ENCODE measurements around the gene THAP7.
"Not testable (repeated sequence)": the region's sequence is repeated elsewhere in the genome, so short reads cannot be mapped to it uniquely, and the experiment has no call there.

The THAP7 gene

GRCh38 chr22:21013657-21014201, 11.8 kb upstream of the THAP7 start:
- in situ Hi-C loops (cut with HindIII; ENCODE audit: low sequenced_read_pairs), result no loop called here

GRCh38 chr22:21012446-21013407, 10.8 kb upstream of the THAP7 start:
- in situ Hi-C loops (cut with HindIII; ENCODE audit: low sequenced_read_pairs), result no loop called here

- in situ Hi-C loops (cut with HindIII; ENCODE audit: low sequenced_read_pairs), result no loop called here
Measured at GRCh38 chr22:21010426-21011113, 8.7 kb upstream of the THAP7 start.

- in situ Hi-C loops (cut with HindIII; ENCODE audit: low sequenced_read_pairs), result no loop called here
Measured at GRCh38 chr22:21009638-21010425, 7.9 kb upstream of the THAP7 start.

- in situ Hi-C loops (cut with HindIII; ENCODE audit: low sequenced_read_pairs), result not testable (repeated sequence)
Measured at GRCh38 chr22:21009208-21009607, 7.3 kb upstream of the THAP7 start.

GRCh38 chr22:21003782-21004181, 1.9 kb upstream of the THAP7 start:
- in situ Hi-C loops (cut with HindIII; ENCODE audit: low sequenced_read_pairs), result no loop called here

- in situ Hi-C loops (cut with HindIII; ENCODE audit: low sequenced_read_pairs), result no loop called here
Measured at GRCh38 chr22:21000987-21001600, 824 bp downstream of the THAP7 start.

- in situ Hi-C loops (cut with HindIII; ENCODE audit: low sequenced_read_pairs), result no loop called here
Measured at GRCh38 chr22:21000207-21000986, 1.5 kb downstream of the THAP7 start.

- in situ Hi-C loops (cut with HindIII; ENCODE audit: low sequenced_read_pairs), result no loop called here
Measured at GRCh38 chr22:20999350-21000206, 2.3 kb downstream of the THAP7 start.

GRCh38 chr22:20998411-20999336, 3.2 kb downstream of the THAP7 start:
- in situ Hi-C loops (cut with HindIII; ENCODE audit: low sequenced_read_pairs), result no loop called here

- in situ Hi-C loops (cut with HindIII; ENCODE audit: low sequenced_read_pairs), result no loop called here
Measured at GRCh38 chr22:20997536-20998257, 4.2 kb downstream of the THAP7 start.

GRCh38 chr22:20996598-20997535, 5.1 kb downstream of the THAP7 start:
- in situ Hi-C loops (cut with HindIII; ENCODE audit: low sequenced_read_pairs), result no loop called here

GRCh38 chr22:20996031-20996410, 5.9 kb downstream of the THAP7 start:
- in situ Hi-C loops (cut with HindIII; ENCODE audit: low sequenced_read_pairs), result no loop called here

GRCh38 chr22:20995329-20996030, 6.4 kb downstream of the THAP7 start:
- in situ Hi-C loops (cut with HindIII; ENCODE audit: low sequenced_read_pairs), result no loop called here

- in situ Hi-C loops (cut with HindIII; ENCODE audit: low sequenced_read_pairs), result no loop called here
Measured at GRCh38 chr22:20994902-20995241, 7.0 kb downstream of the THAP7 start.
